ENCODE data around the gene WFS1. TPM values are rescaled to one million over a fixed set of nuclear protein-coding genes. Genes with fewer than 3 reads are reported as not detected.

The WFS1 gene, protein sequence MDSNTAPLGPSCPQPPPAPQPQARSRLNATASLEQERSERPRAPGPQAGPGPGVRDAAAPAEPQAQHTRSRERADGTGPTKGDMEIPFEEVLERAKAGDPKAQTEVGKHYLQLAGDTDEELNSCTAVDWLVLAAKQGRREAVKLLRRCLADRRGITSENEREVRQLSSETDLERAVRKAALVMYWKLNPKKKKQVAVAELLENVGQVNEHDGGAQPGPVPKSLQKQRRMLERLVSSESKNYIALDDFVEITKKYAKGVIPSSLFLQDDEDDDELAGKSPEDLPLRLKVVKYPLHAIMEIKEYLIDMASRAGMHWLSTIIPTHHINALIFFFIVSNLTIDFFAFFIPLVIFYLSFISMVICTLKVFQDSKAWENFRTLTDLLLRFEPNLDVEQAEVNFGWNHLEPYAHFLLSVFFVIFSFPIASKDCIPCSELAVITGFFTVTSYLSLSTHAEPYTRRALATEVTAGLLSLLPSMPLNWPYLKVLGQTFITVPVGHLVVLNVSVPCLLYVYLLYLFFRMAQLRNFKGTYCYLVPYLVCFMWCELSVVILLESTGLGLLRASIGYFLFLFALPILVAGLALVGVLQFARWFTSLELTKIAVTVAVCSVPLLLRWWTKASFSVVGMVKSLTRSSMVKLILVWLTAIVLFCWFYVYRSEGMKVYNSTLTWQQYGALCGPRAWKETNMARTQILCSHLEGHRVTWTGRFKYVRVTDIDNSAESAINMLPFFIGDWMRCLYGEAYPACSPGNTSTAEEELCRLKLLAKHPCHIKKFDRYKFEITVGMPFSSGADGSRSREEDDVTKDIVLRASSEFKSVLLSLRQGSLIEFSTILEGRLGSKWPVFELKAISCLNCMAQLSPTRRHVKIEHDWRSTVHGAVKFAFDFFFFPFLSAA
- total RNA-seq = 100 to 1,000 TPM in 2 of 4 donors, 10 to 100 TPM in 2; 62.3 to 159 (median 104) TPM

DNA sequence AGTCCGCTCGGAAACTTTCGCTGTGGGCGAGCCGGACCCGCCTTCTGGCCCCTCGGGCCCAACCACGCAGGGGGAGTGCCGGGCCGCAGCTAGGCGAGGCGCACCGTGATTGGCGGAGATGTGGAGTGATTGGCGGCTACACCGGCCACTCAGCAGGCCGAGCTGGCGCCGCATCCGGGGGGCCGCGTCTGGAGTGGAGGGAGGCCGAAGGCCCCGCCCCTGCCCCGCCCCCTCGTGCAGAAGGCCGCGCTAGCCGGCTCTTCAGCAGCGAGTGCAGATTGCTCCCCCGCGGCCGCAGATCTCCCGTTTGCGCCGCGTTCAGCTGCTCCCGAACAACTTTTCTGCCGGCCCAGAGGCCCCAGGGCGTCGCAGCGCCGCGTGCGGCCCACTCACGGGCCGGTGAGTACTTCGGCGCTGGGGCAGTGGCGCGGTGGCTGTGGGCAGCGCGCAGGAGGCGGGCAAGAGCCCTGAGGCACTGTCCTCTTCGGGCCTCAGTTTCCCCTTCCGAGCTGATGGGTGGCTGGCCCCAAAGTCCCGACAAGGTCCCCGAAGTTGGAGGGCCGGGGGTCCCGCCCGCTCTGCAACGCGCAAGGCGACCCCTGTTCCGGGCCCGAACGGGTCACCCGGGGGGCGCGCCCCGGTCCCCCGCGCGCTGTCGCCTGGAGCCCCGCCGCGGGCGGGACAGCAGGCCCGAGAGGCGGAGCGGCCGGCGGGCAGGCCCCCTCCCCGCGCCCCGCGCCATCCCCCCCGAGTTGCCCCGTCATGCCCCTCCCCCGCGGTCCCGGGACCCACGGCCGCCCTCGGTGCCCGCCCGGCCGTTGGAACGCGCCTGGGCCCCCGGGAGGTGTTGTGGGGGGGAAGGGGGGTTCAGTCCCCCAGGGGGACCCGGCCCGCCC is at the start of gene WFS1:
WFS1 (plus strand) TSS at position 235 of the 896 bp plus-strand sequence. CDS start 7,606 bp downstream, outside the sequence.
- Histone ChIP-seq H3K27me3 (no peaks in the 10 kb centered on the region), H3K36me3 (no peaks in the 10 kb centered on the region), H3K27ac (replicated peaks in 1 of 4) (peak within 1 kb of the TSS; percentile 92 to 97 (median 94)), H3K4me1 (peaks cover 50 to 54% (median 53%) of the 10 kb centered on the region in 4 donors), H3K9me3 (no peaks in the 10 kb centered on the region), H3K4me3 (peak within 1 kb of the TSS; percentile 86 to 99 (median 96))
- intact Hi-C loops (cut with DNase I) = no loop called here
- WGBS = 0% methylated on average over 10 of the region's 104 CpGs
- TF ChIP-seq POLR2A (IDR thresholded peaks at IDR 0.05; ENCODE audit: low read depth) = peak; percentile 81
- TF ChIP-seq EP300 (IDR thresholded peaks at IDR 0.05) = no peak
- TF ChIP-seq, protein P1, sequence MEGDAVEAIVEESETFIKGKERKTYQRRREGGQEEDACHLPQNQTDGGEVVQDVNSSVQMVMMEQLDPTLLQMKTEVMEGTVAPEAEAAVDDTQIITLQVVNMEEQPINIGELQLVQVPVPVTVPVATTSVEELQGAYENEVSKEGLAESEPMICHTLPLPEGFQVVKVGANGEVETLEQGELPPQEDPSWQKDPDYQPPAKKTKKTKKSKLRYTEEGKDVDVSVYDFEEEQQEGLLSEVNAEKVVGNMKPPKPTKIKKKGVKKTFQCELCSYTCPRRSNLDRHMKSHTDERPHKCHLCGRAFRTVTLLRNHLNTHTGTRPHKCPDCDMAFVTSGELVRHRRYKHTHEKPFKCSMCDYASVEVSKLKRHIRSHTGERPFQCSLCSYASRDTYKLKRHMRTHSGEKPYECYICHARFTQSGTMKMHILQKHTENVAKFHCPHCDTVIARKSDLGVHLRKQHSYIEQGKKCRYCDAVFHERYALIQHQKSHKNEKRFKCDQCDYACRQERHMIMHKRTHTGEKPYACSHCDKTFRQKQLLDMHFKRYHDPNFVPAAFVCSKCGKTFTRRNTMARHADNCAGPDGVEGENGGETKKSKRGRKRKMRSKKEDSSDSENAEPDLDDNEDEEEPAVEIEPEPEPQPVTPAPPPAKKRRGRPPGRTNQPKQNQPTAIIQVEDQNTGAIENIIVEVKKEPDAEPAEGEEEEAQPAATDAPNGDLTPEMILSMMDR (IDR thresholded peaks at IDR 0.05) = no peak
- peak; percentile 88 to 97 for TF ChIP-seq POLR2AphosphoS5 (IDR thresholded peaks at IDR 0.05)
- DNase-seq (ENCODE audit: extremely low spot score) = peak; percentile 100

DNA sequence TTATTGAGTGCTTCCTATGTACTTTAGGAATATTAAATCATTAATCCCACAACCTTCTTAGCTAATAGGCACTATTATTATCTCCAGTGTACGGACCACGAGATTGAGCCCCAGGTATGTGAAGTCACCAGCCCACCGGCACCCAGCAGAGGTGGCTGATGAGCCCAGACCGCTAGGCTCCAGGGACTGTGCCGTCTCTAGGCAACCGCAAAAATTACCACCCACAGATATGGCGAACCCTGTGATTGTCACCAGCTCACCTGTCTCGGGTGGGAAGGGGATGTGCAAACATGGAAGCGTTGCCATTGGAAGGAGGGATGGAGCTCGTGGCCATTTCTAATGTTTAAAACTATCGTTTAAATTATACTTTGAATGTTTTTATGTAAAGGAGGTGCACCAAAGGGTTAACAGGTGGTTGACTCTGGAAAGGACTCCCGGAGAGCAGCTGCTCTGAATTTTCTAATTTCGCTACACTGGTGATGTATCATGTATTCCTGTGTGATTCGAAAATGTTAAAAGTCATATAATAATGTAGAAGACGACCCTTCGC is 48.3 kb upstream of the WFS1 start:
- intact Hi-C loops (cut with DNase I) = no loop called here
- Histone ChIP-seq H3K27me3 (peaks cover 0 to 67% (median 26%) of the 10 kb centered on the region in 4 donors), H3K4me3 (peak overlapping the region; percentile 39 to 54 (median 46)), H3K36me3 (no peaks in the 10 kb centered on the region), H3K9me3 (peaks cover 0 to 11% (median 9%) of the 10 kb centered on the region in 4 donors), H3K27ac (replicated peaks in 1 of 4) (no peak overlapping the region), H3K4me1 (peaks cover 0 to 12% (median 11%) of the 10 kb centered on the region in 4 donors)
- TF ChIP-seq, protein P1 (IDR thresholded peaks at IDR 0.05) = no peak
- no peak for TF ChIP-seq EP300 (IDR thresholded peaks at IDR 0.05)
- no peak for TF ChIP-seq POLR2A (IDR thresholded peaks at IDR 0.05; ENCODE audit: low read depth)
- no peak for TF ChIP-seq POLR2AphosphoS5 (IDR thresholded peaks at IDR 0.05)
- DNase-seq (ENCODE audit: extremely low spot score) = no peak
- WGBS = 15% methylated on average over 12 of the region's 16 CpGs

DNA sequence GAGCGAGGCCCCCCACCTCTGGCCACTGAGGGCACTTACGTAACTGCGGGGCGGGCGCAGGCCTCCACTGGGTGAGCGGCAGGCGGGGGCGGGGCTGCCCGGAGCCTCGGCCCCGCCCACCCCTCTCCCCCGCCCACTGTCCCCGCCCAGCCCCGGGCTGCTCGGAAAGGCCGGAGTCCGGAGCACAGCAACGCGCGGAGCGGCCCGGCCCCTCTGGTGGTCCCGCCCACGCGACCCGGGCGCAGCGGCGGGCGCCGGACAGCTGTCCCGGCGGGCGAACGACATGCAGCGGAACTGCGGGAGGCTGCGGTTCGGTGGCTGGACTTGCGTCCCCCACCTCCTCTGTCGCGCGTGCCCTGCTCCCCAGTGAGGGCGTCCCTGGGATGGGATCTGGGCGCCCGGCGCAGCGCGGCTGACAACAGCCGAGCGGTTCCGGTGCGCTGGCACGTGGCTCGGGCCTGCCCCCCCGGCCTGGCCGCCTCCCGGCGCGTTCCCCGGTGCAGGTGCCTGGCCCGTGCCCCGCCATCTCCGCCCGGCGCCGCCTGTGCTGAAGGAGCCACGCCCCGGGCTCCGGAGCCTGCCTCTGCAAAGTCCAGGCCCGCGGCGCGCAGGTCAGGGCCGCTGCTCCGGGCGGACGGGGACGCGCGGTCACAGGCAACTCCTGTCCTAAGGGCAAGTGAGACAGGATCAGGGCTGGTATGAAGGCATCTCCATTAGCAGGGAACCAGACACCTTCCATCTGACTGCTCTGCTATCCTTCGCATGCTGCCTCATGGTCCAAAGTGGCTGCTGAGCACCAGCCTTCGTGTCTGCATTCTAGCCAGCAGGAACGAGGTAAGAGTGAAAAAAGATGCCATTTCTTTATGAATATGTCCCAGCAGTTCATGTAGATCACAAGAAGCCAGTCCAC is 47.5 kb upstream of the WFS1 start:
- no peaks in the 10 kb centered on the region for H3K36me3 ChIP-seq
- TF ChIP-seq POLR2A (IDR thresholded peaks at IDR 0.05; ENCODE audit: low read depth) (no peak), EP300 (IDR thresholded peaks at IDR 0.05) (no peak), POLR2AphosphoS5 (IDR thresholded peaks at IDR 0.05) (no peak)
- TF ChIP-seq, protein P1 (IDR thresholded peaks at IDR 0.05) = no peak
- peak overlapping the region; percentile 39 to 54 (median 46) for H3K4me3 ChIP-seq
- peaks cover 0 to 12% (median 11%) of the 10 kb centered on the region in 4 donors for H3K4me1 ChIP-seq
- 52% methylated on average over 4 of the region's 84 CpGs for WGBS
- peaks cover 0 to 75% (median 26%) of the 10 kb centered on the region in 4 donors for H3K27me3 ChIP-seq
- H3K9me3 ChIP-seq = peaks cover 0 to 11% (median 9%) of the 10 kb centered on the region in 4 donors
- DNase-seq (ENCODE audit: extremely low spot score) = no peak
- no peak overlapping the region for H3K27ac ChIP-seq (replicated peaks in 1 of 4)
- intact Hi-C loops (cut with DNase I) = no loop called here

Measured in esophagus muscularis mucosa (tissue), 4 donors.